ENCODE measurements around the gene ASPM. TPM values are rescaled to one million over a fixed set of nuclear protein-coding genes. Genes with fewer than 3 reads are reported as not detected.
A peak's percentile ranks its signal among the peaks of the same experiment; 100 is the strongest.

The ASPM gene
- total and polyA plus RNA-seq, 3 experiments from 2014 or later: 0.15 to 19.2 (median 18.3) TPM

GRCh38 chr1:197140121-197140520 is 6.3 kb downstream of the ASPM start:
- H3K9me3 ChIP-seq (ENCODE audit: low read length): no peaks in the 10 kb centered on the region
- peaks cover 0 to 2% of the 10 kb centered on the region in 2 donors for H3K27me3 Mint-ChIP-seq
- no peaks in the 10 kb centered on the region for H3K36me3 Mint-ChIP-seq
- POLR2A ChIA-PET: no interaction called here
- no peaks in the 10 kb centered on the region for H3K36me3 ChIP-seq (ENCODE audit: insufficient read depth, low read length)
- CTCF ChIA-PET: no interaction called here
- no peak for DNase-seq
- peaks cover 18 to 60% (median 44%) of the 10 kb centered on the region in 3 donors for H3K4me1 Mint-ChIP-seq
- H3K27ac Mint-ChIP-seq: peak overlapping the region in 1 of 8 donors; percentile 2
- H3K27me3 ChIP-seq (ENCODE audit: insufficient read depth, low read length, poor library complexity, severe bottlenecking): no peaks in the 10 kb centered on the region
- H3K27ac ChIP-seq (ENCODE audit: low read depth, low read length): no peak overlapping the region
- H3K9me3 Mint-ChIP-seq: no peaks in the 10 kb centered on the region
- H3K4me3 Mint-ChIP-seq: peak overlapping the region in 1 of 7 donors; percentile 18
- H3K4me1 ChIP-seq (ENCODE audit: insufficient read depth, low read length): no peaks in the 10 kb centered on the region
- no peak overlapping the region for H3K4me3 ChIP-seq (ENCODE audit: low read length)

- no peaks in the 10 kb centered on the region for H3K36me3 ChIP-seq (ENCODE audit: insufficient read depth, low read length)
- H3K4me1 Mint-ChIP-seq: peaks cover 16 to 57% (median 39%) of the 10 kb centered on the region in 3 donors
- peak overlapping the region in 2 of 8 donors; percentile 34 to 90 for H3K27ac Mint-ChIP-seq
- no peak overlapping the region for H3K27ac ChIP-seq (ENCODE audit: low read depth, low read length)
- no peak overlapping the region for H3K4me3 ChIP-seq (ENCODE audit: low read length)
- no peaks in the 10 kb centered on the region for H3K27me3 ChIP-seq (ENCODE audit: insufficient read depth, low read length, poor library complexity, severe bottlenecking)
- H3K9me3 ChIP-seq (ENCODE audit: low read length): no peaks in the 10 kb centered on the region
- H3K36me3 Mint-ChIP-seq: no peaks in the 10 kb centered on the region
- DNase-seq: peak in 1 of 5 donors; percentile 45
- ChIA-PET POLR2A (no interaction called here), CTCF (no interaction called here)
- no peak overlapping the region for H3K4me3 Mint-ChIP-seq
- no peaks in the 10 kb centered on the region for H3K9me3 Mint-ChIP-seq
- no peaks in the 10 kb centered on the region for H3K4me1 ChIP-seq (ENCODE audit: insufficient read depth, low read length)
- H3K27me3 Mint-ChIP-seq: no peaks in the 10 kb centered on the region
Measured at GRCh38 chr1:197139169-197139568, 7.3 kb downstream of the ASPM start.

DNA sequence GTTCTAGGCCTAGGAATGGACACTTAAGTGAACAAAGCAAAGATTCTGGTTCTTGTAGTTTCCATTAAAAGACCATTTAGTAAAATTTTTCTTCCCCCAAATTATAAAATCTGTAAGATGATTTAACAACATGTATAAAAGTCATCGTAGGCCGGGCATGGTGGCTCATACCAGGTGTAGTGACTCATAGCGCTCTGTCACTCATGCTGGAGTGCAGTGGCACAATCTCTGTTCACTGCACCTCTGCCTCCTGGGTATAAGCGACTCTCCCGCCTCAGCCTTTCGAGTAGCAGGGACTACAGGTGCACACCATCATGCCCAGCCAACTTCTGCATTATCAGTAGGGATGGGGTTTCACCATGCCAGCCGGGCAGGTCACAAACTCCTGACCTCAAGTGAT is 9.1 kb downstream of the ASPM start:
- Mint-ChIP-seq H3K27ac (no peak overlapping the region), H3K4me3 (no peak overlapping the region), H3K36me3 (no peaks in the 10 kb centered on the region), H3K4me1 (peaks cover 12 to 39% (median 34%) of the 10 kb centered on the region in 3 donors), H3K27me3 (no peaks in the 10 kb centered on the region), H3K9me3 (no peaks in the 10 kb centered on the region)
- no peaks in the 10 kb centered on the region for H3K9me3 ChIP-seq (ENCODE audit: low read length)
- DNase-seq: no peak
- H3K36me3 ChIP-seq (ENCODE audit: insufficient read depth, low read length): no peaks in the 10 kb centered on the region
- no peaks in the 10 kb centered on the region for H3K4me1 ChIP-seq (ENCODE audit: insufficient read depth, low read length)
- H3K4me3 ChIP-seq (ENCODE audit: low read length): no peak overlapping the region
- no peak overlapping the region for H3K27ac ChIP-seq (ENCODE audit: low read depth, low read length)
- CTCF ChIA-PET: no interaction called here
- H3K27me3 ChIP-seq (ENCODE audit: insufficient read depth, low read length, poor library complexity, severe bottlenecking): no peaks in the 10 kb centered on the region
- POLR2A ChIA-PET: no interaction called here

DNA sequence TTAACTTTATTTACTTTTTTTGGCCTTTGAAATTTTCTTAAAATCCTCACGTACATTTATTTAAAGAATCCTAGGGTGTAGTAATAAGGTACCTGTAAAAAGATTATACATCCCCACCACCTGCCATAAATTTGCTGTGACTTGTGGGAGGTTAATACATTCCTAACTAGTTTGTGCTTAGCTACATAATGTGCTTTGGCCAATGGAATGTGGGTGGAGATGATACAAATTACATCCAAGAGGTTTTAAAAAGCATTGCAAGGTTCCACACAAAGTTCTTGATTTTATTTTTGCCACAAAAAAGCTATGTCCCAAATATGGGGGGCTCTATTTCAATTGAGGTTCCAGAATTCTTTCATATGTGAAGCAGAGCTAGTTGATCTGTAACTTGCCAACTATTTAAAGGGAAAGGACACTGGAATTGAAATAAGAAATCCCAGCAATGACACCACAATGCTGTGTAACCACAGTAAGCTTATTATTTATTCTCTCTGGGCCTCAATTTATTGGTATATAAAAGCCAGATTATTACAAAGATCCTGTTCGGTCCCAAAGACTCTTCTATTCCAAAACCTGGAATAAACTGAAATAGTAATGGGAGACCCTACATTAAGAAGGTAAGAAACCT is 15.7 kb downstream of the ASPM start:
- Histone ChIP-seq H3K4me3 (ENCODE audit: low read length) (no peak overlapping the region), H3K9me3 (ENCODE audit: low read length) (no peaks in the 10 kb centered on the region), H3K36me3 (ENCODE audit: insufficient read depth, low read length) (no peaks in the 10 kb centered on the region), H3K27ac (ENCODE audit: low read depth, low read length) (no peak overlapping the region), H3K4me1 (ENCODE audit: insufficient read depth, low read length) (no peaks in the 10 kb centered on the region), H3K27me3 (ENCODE audit: insufficient read depth, low read length, poor library complexity, severe bottlenecking) (no peaks in the 10 kb centered on the region)
- Mint-ChIP-seq H3K4me1 (peaks cover 0 to 21% (median 2%) of the 10 kb centered on the region in 3 donors), H3K36me3 (no peaks in the 10 kb centered on the region), H3K27ac (no peak overlapping the region), H3K4me3 (no peak overlapping the region), H3K27me3 (no peaks in the 10 kb centered on the region), H3K9me3 (no peaks in the 10 kb centered on the region)
- no peak for DNase-seq
- CTCF ChIA-PET: no interaction called here
- POLR2A ChIA-PET: no interaction called here

- Mint-ChIP-seq H3K27me3 (no peaks in the 10 kb centered on the region), H3K27ac (no peak overlapping the region), H3K4me3 (no peak overlapping the region), H3K36me3 (no peaks in the 10 kb centered on the region), H3K9me3 (no peaks in the 10 kb centered on the region), H3K4me1 (peaks cover 0 to 21% (median 0%) of the 10 kb centered on the region in 3 donors)
- ChIA-PET POLR2A (no interaction called here), CTCF (no interaction called here)
- no peak for DNase-seq
- H3K4me3 ChIP-seq (ENCODE audit: low read length): no peak overlapping the region
- H3K9me3 ChIP-seq (ENCODE audit: low read length): no peaks in the 10 kb centered on the region
- no peaks in the 10 kb centered on the region for H3K27me3 ChIP-seq (ENCODE audit: insufficient read depth, low read length, poor library complexity, severe bottlenecking)
- H3K27ac ChIP-seq (ENCODE audit: low read depth, low read length): no peak overlapping the region
- no peaks in the 10 kb centered on the region for H3K36me3 ChIP-seq (ENCODE audit: insufficient read depth, low read length)
- H3K4me1 ChIP-seq (ENCODE audit: insufficient read depth, low read length): no peaks in the 10 kb centered on the region
Measured at GRCh38 chr1:197129698-197130097, 16.8 kb downstream of the ASPM start.

DNA sequence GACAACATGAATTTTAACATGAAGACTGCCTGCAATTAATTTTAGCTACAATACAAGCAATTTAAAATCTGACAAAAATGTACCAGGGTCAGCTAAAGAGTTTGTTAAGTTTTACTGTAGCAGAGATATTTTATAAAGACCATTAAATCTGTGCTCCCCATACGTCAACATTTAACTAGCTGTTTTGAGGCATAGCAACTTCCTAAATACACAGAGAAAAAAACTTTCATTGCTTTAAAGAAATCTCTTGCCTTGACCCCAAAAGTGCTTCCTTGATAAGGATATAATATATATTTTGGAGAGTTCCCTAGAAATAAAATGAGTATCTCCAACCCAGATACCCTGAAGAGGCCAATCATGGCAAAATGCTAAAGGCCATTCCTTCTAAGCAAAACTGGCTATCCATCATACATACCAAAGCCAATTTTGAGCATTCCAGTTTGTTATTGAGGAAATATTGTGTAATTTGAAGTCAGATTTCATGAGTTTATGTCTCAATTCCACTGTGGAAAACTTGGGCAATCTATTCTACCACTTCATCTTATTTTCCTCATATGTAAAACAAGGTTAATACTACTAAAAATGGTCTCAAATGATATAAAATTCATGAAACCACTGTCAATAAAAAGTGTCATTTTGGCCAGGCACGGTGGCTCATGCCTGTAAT is 19.1 kb downstream of the ASPM start:
- Histone ChIP-seq H3K27ac (ENCODE audit: low read depth, low read length) (no peak overlapping the region), H3K36me3 (ENCODE audit: insufficient read depth, low read length) (no peaks in the 10 kb centered on the region), H3K4me1 (ENCODE audit: insufficient read depth, low read length) (no peaks in the 10 kb centered on the region), H3K9me3 (ENCODE audit: low read length) (no peaks in the 10 kb centered on the region), H3K27me3 (ENCODE audit: insufficient read depth, low read length, poor library complexity, severe bottlenecking) (no peaks in the 10 kb centered on the region), H3K4me3 (ENCODE audit: low read length) (no peak overlapping the region)
- Mint-ChIP-seq H3K4me1 (peaks cover 0 to 26% (median 0%) of the 10 kb centered on the region in 3 donors), H3K9me3 (no peaks in the 10 kb centered on the region), H3K36me3 (no peaks in the 10 kb centered on the region), H3K27ac (no peak overlapping the region), H3K4me3 (no peak overlapping the region), H3K27me3 (no peaks in the 10 kb centered on the region)
- ChIA-PET POLR2A (no interaction called here), CTCF (no interaction called here)
- no peak for DNase-seq

DNA sequence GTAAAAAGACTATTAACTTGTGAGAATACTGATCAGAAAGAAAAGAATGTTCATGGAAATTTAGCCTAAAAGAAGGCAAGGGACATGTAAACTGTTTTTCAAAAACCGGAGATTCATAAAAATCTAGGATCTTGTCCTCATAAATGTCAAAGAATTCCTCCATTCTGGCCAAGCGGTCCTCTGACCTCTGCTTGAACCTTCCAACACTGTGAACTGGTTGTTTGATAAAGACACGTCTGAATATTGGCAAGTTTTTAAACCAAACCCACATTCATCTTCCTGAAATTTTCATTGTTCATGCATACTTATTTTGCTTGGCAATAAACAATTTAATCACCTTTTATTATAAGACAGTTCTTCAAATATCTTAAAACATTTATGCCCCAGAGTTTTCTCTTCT is 19.8 kb downstream of the ASPM start:
- Histone ChIP-seq H3K27ac (ENCODE audit: low read depth, low read length) (no peak overlapping the region), H3K27me3 (ENCODE audit: insufficient read depth, low read length, poor library complexity, severe bottlenecking) (no peaks in the 10 kb centered on the region), H3K4me3 (ENCODE audit: low read length) (no peak overlapping the region), H3K9me3 (ENCODE audit: low read length) (no peaks in the 10 kb centered on the region), H3K4me1 (ENCODE audit: insufficient read depth, low read length) (no peaks in the 10 kb centered on the region), H3K36me3 (ENCODE audit: insufficient read depth, low read length) (no peaks in the 10 kb centered on the region)
- Mint-ChIP-seq H3K27ac (no peak overlapping the region), H3K27me3 (no peaks in the 10 kb centered on the region), H3K36me3 (no peaks in the 10 kb centered on the region), H3K9me3 (no peaks in the 10 kb centered on the region), H3K4me3 (no peak overlapping the region), H3K4me1 (peaks cover 0 to 25% (median 0%) of the 10 kb centered on the region in 3 donors)
- ChIA-PET POLR2A (no interaction called here), CTCF (no interaction called here)
- no peak for DNase-seq

GRCh38 chr1:197124376-197124775 is 22.1 kb downstream of the ASPM start:
- H3K4me3 Mint-ChIP-seq: no peak overlapping the region
- no peak overlapping the region for H3K4me3 ChIP-seq (ENCODE audit: low read length)

More at GRCh38 chr1:197124376-197124775, 22.1 kb downstream of the ASPM start:
- Mint-ChIP-seq H3K27me3 (no peaks in the 10 kb centered on the region), H3K4me1 (peaks cover 0 to 29% (median 0%) of the 10 kb centered on the region in 3 donors), H3K9me3 (no peaks in the 10 kb centered on the region), H3K27ac (peak overlapping the region in 1 of 8 donors; percentile 29), H3K36me3 (no peaks in the 10 kb centered on the region)
- DNase-seq: no peak
- H3K27ac ChIP-seq (ENCODE audit: low read depth, low read length): no peak overlapping the region
- CTCF ChIA-PET: no interaction called here
- POLR2A ChIA-PET: no interaction called here
- H3K36me3 ChIP-seq (ENCODE audit: insufficient read depth, low read length): no peaks in the 10 kb centered on the region
- H3K27me3 ChIP-seq (ENCODE audit: insufficient read depth, low read length, poor library complexity, severe bottlenecking): no peaks in the 10 kb centered on the region
- H3K4me1 ChIP-seq (ENCODE audit: insufficient read depth, low read length): no peaks in the 10 kb centered on the region
- H3K9me3 ChIP-seq (ENCODE audit: low read length): no peaks in the 10 kb centered on the region

Data from CD8-positive, alpha-beta memory T cell (primary cell).